ENCODE data around the gene SPAG17.

DNA sequence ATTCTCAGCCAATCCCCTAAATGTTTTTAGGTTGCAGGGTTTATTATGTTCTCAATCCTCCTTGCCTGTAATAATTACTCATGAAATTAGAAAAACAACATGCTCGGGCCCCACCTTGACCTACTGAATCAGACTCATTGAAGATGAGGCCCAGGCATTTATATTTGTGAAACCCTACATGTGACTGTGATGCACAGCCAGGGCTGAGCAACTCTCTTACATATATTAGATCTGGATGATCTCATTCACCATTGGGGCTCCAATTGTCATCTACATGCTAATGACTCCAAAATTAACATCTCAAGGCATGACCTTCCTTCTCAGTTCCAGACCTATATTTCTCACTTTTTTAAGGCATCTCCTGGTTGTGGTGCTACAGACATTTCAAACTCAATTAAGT lies 152.1 kb downstream of the SPAG17 start:
- TF ChIP-seq SIN3A (IDR thresholded peaks at IDR 0.05; ENCODE audit: borderline replicate concordance, insufficient read depth, low read length) (no peak), TAF1 (IDR thresholded peaks at IDR 0.05; ENCODE audit: borderline replicate concordance, insufficient read depth, low read length) (no peak)
